Right forelimb (tissue), 1 donor: ENCODE results near the gene FAM107B.
"Not testable (repeated sequence)": the region's sequence is repeated elsewhere in the genome, so short reads cannot be mapped to it uniquely, and the experiment has no call there.

Experiments used
- DNase-seq: peaks from one replicate; pipeline ENCODE4 v3.0.0-alpha.2; 2018

Gene FAM107B

GRCh38 chr10:14688606-14689005, 86.1 kb downstream of the FAM107B start:
- no peak for DNase-seq

DNA sequence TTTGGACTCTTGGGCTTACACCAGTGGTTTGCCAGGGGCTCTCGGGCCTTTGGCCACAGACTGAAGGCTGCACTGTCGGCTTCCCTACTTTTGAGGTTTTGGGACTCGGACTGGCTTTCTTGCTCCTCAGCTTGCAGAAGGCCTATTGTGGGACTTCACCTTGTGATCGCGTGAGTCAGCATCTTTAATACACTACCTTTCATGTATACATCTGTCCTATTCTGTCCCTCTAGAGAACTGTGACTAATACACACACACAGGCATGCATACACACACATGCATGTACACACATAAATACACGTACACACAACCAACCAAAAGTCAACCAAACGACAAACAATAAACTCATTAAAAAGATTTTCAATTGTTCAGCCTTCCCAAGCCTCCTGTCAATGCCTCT, 86.5 kb downstream of the FAM107B start:
- not testable (repeated sequence) for DNase-seq

DNA sequence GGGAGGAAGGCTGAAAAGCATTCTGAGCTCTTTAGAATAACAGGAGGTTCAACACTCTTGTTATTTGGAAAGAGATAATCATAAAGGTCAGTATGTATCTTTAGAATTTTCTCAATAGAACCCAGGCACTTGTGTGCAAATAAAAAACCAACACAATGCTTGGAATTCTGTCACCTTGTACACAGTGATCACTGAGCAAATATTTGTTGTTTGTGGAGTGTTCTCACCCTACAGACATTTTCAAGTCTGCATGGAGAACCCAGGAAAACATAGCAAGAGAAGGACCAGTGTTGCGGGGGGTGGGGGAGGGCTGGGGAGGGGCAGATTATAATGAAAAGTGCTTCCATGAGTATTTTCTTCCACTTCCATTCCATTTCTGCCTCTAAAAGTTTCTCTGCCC, 87.4 kb downstream of the FAM107B start:
- no peak for DNase-seq

GRCh38 chr10:14686356-14686755, 88.3 kb downstream of the FAM107B start:
- DNase-seq: no peak

DNA sequence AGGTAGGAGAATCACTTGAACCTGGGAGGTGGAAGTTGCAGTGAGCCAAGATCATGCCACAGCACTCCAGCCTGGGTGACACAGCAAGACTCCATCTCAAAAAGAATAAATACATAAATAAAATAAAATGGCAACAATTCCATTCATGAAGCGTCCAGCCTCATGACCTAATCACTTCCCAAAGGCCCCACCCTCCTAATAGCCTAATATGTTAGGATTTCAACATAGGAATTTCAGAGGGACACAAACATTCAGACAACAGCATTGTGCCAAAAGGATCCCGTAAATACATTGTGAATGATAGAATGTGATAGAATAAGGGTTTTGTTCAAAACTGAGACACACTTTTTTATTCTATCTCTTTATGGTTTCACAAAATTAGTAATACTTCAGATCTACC, 90.3 kb downstream of the FAM107B start:
- no peak for DNase-seq

- no peak for DNase-seq
These were observed 91.4 kb downstream of the FAM107B start for GRCh38 chr10:14683256-14683655.

DNA sequence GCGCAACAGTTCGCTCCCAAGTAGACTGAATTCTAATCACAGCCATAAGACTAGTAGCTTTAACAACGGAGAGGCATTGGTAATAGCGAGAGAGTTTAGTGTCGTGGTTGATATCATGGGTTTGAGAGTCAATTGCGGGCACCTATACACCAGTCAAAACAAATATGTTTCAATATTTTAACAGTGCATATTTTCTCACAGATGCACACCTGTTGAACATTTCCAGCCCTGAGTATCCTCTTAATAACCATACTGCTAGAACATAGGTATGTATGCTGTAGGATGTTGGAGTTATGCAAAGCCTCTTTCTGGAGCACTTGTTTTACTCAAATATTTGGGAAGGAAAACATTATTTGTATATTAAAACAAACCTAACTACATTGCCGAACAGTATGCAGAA, 92.9 kb downstream of the FAM107B start:
- DNase-seq: no peak

GRCh38 chr10:14681305-14681704, 93.4 kb downstream of the FAM107B start:
- no peak for DNase-seq

- DNase-seq: no peak
These were observed 96.1 kb downstream of the FAM107B start for GRCh38 chr10:14678637-14679036.

DNA sequence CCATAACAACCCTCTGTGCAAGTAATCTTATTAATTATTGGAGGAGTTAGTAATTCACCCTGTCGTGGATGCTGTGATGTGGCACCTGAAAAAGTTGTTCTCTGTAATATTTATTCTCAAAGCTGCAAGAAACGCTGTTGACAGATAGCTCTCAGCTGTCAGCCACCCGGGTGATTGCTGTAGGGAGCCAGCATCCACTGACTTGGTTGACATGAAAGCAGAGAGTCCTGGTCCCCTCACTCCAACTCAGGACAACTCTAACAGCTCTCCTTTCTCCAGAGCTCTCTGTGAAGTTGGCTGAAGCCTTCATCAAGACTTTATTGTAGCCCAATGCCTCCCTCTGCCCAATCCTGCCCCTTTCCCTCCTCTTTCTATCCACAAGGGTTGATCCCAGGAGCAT, 98.0 kb downstream of the FAM107B start:
- no peak for DNase-seq

- DNase-seq: no peak
These were observed 100.2 kb downstream of the FAM107B start for GRCh38 chr10:14674376-14675050.

DNA sequence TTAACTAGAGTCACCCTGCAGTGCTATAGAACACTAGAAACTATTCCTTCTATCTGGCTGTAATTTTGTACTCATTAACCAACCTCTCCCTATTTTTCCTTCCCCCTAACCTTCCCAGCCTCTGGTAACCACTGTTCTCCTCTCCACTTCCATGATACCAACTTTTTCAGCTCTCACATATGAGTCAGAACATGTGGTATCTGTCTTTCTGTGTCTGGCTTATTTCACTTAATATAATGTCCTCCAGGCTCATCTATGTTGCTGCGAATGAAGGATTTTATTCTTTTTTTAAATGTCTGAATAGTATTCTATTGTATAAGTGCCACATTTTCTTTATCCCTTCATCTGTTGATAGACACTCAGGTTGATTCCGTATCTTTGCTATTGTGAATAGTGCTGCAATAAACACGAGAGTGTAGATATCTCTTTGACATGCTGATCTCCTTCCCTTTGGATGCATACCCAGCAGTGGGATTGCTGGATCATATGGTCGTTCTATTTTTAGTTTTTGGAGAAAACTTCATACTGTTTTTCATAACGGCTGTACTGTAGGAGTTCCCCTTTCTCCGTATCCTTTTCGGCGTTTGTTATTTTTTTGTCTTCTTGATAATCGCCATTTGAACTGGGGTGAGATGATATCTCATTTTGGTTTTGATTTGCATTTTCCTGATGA, 101.4 kb downstream of the FAM107B start:
- no peak for DNase-seq

DNA sequence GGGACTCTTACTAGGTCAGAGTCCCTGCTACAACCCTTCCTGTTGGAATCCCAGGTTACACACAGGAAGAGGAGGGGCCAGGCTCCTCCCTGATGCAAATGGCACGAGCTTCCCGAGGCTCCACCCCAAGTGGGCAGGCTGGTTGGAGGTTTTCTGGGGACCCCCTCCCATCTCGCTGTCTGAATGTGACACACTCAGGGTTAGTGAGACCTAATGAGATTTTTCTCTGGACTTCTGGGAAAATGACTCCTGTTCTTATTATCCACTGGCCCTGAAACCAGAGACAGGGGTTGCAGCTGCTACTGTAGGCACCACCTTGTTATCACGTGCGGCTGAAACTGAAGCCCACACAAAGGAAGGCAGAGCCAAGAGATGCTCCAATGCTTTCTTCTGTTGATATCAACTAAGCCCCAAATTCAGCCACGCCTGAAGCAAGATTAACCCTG, 103.3 kb downstream of the FAM107B start:
- DNase-seq: no peak

- DNase-seq: no peak
These were observed 104.0 kb downstream of the FAM107B start for GRCh38 chr10:14670551-14671240.

DNA sequence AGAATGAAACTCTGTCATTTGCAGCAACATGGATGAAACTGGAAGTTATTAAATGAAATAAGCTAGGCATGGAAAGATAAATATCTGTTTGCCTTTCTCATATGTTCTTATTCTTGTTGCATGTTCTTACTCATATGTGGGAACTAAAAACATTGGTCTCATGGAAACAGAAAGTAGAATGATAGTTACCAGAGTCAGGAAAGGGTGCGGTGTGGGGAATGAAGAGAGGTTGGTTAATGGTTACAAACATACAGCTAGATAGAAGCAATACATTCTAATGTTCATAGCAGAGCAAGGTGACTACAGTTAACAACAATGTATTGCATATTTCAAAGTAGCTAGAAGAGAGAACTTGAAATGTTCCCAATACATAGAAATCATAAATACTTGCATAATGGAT, 105.1 kb downstream of the FAM107B start:
- no peak for DNase-seq

- DNase-seq: no peak
These were observed 106.9 kb downstream of the FAM107B start for GRCh38 chr10:14667781-14668180.

DNA sequence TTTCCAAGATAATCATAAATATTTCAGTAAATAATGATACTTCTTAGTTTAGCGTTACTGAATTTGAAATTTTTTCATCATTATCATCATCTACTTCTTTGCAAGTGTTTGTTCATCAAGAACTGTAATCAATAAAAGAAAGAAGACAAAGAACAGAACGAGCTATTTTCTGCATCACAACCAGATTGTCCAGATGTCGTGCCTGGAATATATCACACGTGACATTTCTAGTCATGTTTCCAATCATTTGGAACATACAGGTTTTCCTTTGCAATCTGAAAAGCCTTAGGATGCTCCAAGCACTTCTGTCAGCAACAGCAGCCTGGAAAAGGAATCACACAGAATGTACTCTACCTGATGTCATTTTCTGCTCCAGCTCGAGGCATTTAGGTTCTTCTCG, 107.4 kb downstream of the FAM107B start:
- no peak for DNase-seq

- DNase-seq: no peak
These were observed 108.5 kb downstream of the FAM107B start for GRCh38 chr10:14665865-14666857.

DNA sequence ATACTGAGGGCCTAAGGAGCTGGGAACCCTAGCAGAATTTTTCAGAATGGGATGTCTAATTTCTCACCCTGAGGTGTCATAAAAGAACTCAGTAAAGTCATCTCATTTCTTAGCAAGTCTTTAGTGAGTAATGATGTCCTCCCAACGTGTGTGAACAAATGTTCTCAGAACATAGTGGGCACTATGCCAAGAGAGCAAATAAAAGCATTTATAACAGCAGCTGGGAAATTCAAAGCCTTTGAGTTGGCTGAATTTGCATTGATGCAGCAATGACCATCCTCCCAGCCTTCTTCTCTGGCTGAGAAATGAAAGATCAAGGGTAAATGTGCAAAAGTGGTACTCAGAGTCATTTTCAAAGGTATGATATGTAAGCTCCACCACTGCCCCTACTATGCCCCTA, 109.4 kb downstream of the FAM107B start:
- no peak for DNase-seq

DNA sequence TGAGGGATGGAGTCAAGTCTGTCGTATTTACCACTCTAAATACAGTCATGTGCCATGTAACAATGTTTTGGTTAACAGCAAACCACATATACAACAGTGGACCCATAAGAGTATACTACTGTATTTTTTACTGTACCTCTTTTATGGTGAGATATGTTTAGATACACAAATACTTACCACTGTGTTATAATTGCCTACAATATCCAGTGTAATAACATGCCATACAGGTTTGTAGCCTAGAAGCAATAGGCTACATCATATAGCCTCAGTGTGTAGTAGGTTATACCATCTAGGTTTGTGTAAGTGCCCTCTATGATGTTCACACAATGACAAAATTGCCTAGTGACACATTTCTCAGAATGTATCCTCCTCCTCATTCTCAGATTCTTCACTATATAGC, 110.4 kb downstream of the FAM107B start:
- no peak for DNase-seq

- no peak for DNase-seq
These were observed 112.9 kb downstream of the FAM107B start for GRCh38 chr10:14661818-14662217.

DNA sequence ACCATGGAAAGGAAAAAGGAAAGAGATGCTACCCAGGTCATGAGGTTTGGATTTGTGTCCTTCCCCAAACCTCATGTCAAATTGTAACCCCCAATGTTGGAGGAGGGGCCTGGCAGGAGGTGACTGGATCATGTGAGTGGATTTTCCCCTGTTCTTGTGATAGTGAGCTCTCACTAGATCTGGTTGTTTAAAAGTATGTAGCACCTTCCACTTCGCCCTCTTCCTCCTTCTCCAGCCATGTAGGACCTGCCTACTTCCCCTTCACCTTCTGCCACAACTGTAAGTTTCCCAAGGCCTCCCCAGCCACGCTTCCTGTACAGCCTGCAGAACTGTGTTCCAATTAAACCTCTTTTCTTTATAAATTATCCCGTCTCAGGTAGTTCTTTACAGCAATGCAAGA, 113.9 kb downstream of the FAM107B start:
- DNase-seq: no peak

- no peak for DNase-seq
These were observed 115.0 kb downstream of the FAM107B start for GRCh38 chr10:14659626-14660196.
